Cerebellar nuclear complex (tissue), 1 donor: ENCODE measurements around the gene PLEKHM1.
"Not testable (repeated sequence)": the region's sequence is repeated elsewhere in the genome, so short reads cannot be mapped to it uniquely, and the experiment has no call there.

Source experiments
- DNase-seq, 2 experiments: peaks; one replicate each; lab custom pipeline; 2025; lab: John Stamatoyannopoulos, UW

The PLEKHM1 gene

DNA sequence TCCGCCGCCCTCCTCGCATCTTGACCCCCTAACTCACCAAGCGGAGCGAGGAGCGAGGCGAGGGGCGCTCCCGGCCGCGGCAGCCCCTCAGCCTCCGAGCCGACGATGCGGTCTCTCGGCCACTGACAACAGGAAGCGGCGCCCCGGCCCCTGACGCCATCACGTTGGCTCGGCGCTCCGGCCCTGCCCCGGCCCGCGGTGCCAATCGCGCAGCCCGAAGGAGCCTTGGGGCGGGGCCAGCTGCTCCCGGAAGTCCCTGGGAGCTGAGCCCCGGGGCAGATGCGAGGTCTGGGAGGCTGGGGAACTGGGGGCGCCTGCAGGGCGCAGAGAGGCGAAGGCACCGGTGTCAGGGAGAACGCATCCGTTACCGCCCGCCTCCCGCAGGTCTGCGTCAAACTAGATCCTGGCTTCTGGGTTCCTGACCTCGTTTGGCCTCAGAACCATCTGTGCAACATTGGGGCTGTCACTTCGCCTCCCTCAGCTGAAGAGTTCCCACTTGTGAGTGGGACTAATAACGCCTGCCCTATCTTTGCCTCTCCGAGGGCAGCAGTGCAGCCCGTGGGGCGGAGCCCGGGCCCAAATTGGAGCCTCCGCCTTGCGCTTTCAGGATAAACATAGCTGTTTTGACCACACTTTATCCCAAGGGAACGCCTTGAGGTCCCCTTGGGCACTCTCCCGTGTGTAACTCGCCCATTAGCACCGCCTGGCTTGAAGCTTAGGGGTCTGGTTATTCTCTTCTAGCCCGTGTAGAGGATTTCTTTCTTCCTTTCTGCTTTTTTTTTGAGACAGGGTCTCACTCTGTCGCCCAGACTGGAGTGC, at the start of gene PLEKHM1:
Gene PLEKHM1, minus strand, starts transcription at position 107 of the 819 bp plus-strand sequence. CDS start 8,237 bp downstream, outside the sequence.
- peak in 1 of 2 experiments; percentile 44 for DNase-seq

DNA sequence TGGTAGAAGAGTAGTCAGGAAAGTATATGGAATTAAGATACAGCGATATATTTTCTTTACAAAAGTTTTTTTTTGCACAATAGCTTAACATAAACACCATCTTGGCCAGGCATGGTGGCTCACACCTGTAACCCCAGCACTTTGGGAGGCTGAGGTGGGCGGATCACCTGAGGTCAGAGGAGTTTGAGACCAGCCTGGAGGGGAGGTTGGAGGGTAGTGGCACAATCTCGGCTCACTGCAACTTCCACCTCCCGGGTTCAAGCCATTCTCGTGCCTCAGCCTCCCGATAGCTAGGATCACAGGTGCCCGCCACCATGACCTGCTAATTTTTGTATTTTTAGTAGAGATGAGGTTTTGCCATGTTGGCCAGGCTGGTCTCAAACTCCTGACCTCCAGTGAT, 47.6 kb upstream of the PLEKHM1 start:
- DNase-seq, result not testable (repeated sequence)

DNA sequence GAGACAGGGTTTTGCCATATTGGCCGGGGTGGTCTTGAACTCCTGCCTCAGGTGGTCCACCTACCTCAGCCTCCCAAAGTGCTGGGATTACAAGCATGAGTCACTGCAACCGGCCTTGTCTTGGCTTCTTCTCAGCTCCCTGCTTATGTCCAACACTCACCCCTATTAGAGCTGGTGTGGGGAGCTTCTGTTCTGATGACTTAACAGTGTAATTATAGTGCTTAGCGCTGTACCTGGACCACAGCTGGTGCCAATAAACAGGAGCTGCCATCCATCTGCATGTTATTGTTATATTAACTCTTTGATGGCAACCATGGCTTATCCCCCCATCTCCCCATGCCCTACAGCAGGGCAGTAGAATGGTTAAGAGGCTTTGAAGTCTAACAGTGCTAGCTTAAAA, 15.6 kb upstream of the PLEKHM1 start:
- DNase-seq, result not testable (repeated sequence)

GRCh38 chr17:45505183-45505582, 14.7 kb upstream of the PLEKHM1 start:
- not testable (repeated sequence) for DNase-seq

DNA sequence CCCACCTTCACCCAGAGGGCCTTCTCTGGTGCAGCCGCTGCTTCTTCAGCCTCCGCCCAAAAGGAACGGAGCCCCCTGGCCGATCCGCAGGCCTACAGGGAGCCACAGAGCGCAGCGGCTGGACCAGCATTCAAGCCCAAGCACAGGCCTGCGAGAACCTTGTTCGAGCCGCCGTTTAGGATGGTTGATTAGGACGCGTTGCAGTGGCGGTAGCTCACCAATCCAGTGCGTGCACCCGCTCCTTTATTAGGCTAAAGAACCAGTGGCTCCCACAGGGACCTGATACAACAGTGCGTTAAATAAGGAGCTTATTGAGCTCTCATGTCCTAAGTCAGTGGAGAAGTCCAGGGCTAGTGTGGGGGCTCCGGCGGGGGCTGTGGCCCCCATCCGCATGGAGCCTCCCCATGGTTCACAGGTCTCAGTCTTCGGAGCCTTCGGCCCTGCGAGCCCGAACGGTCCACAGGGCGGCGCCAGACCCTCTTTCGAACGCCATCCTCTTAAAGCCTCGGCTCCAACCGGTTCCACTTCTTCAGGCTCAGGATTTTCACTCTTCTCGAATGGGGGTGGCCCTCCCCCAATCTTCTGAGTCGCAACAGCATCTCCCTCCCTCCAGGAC, 10.7 kb upstream of the PLEKHM1 start:
- not testable (repeated sequence) for DNase-seq

GRCh38 chr17:45500478-45500877, 10.0 kb upstream of the PLEKHM1 start:
- DNase-seq, result not testable (repeated sequence)

GRCh38 chr17:45499208-45499607, 8.7 kb upstream of the PLEKHM1 start:
- not testable (repeated sequence) for DNase-seq

DNA sequence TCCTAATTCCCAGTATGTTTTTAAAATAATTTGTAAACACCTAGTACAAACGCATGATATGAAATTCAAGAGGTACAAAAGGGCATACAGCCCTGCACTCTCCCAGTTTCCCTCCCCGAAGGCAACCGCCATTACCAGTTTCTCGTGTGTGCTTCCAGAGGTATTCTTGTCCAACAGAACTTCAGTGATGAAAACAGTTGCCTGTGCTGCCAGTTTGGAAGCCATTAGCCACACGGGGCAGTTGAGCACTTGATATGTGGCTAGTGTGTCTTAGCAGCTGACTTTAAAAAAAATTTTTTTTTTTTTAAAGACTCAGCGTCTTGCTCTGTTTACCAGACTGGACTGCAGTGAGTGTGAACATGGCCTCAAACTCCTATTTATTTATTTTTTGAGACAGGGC, 7.9 kb upstream of the PLEKHM1 start:
- not testable (repeated sequence) for DNase-seq

GRCh38 chr17:45497449-45497848, 6.9 kb upstream of the PLEKHM1 start:
- not testable (repeated sequence) for DNase-seq

DNA sequence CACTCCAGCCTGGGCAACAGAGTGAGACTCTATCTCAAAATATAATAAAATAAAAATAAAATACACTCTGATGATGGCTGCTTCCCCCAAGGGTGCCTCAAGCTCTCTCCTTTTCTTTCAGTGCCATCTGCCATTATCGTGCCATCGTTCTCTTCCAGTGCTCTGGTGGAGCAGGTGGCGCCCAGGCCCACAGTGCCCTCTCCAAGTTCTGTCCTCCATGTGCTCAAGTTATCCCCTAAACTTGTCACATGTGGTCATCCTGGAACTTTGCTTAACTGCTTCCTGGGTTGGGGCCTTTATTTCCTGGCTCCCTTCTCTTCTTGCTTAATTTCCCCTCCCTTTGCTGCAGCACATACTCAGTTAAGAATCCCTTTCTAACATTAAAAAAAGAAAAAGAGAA, 6.0 kb upstream of the PLEKHM1 start:
- not testable (repeated sequence) for DNase-seq

DNA sequence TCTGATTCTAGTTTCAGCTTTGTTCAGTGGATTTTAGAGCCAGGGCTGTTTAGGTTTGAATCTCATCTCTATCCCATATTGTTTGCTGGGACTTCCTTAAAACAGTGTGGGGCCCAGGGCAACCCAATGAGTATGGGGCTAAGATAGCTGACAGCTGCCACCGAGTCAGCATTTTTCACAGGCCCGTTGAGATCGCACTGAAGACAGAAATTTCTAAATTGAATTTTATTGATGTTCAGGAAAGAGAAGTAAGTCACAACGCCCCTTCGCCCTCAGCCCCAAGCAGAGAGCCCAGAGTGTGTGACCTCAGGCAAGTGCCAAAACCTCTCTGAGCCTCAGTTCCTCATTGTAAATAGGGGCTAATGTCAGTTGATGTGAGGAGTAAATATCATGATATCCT, 4.0 kb upstream of the PLEKHM1 start:
- DNase-seq, result not testable (repeated sequence)

DNA sequence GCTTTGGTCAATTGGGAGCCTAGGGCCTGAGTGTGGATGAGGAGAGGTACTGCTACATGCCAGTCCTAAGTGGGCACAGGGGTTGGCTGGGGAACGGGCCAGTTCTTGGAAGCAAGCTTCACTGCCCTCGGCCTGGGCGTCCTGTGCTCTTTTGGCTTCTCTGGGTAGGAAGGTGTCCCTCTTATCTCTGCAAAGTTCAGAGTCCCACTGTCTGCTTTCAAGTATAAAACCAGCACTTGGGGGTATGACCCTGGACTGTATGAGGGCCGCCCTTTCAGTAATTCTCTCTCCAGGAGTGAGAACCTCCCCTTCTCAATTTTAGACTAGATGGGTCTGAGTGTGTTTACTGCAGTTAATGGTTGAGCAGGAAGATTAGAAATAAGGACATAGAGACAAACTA, 1.6 kb upstream of the PLEKHM1 start:
- not testable (repeated sequence) for DNase-seq

- DNase-seq, result not testable (repeated sequence)
Observed at GRCh38 chr17:45490198-45490597, 323 bp downstream of the PLEKHM1 start.

DNA sequence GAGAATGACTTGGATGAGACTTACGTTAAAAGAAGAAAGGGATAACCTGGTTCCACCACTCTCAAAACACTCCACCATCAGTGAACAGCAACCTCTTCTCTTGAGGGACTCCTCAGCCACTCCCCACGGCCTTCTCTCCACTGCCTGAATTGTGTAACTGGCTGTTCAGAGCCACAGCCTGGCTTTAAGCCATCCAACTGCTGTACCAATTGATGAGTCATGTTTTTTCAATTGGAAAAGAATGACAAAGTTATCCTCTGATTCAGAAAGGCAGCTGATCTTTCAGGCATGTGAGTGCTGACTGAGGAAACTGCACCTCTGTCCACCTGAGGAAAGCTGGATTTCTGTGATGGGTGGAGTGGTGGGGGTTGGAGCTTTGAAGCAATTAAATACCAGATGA, 2.8 kb downstream of the PLEKHM1 start:
- not testable (repeated sequence) for DNase-seq

DNA sequence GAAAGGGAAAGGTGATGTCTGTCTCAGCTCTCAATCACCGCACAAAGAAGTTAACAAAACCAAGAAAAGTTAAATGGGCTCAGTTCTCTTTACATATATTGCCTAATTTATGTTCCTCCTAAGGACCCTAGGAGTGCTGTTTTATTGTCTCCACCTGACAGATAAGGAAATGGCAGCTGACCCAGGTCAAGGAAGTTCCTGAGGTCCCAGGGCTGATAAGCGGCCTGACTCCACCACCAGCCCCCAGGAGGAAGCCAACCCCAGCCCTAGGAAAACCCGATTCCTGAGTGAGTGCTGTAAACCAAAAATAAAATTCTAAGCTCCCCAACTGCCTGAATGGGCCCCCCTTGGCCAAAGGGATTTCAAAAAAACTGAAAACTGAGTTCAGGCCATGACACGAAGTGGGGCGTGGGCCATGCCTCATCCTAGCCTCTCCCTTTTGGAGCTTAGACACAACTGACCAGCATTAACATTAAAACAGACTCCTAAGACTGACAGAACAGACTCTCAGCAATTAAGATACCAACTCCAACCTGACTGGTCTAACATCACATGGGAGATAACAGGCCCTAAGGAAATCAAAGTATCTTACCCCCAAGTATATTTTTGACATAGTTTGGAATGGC, 6.8 kb downstream of the PLEKHM1 start:
- DNase-seq, result not testable (repeated sequence)

DNA sequence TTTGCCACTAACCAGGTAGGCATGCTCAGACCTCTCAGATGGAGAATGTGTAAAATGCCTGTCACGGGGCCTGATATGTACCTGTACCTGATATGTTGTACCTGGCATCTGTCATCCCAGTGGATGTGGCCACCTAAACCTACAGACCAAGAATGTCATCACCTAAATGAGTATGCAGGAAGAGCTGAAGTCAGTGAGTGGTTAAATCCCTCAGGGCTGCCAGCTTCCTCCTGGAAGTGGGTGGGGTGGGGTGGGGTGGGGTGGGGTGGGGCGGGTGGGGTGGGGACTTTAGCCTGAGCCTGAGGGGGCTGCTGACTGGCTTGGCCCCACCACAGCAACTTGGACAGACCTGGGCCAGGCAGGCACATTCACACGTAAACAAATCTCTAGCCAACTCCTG, 7.3 kb downstream of the PLEKHM1 start:
- DNase-seq, result not testable (repeated sequence)

- DNase-seq, result not testable (repeated sequence)
Observed at GRCh38 chr17:45482317-45482716, 8.2 kb downstream of the PLEKHM1 start.

GRCh38 chr17:45475436-45475835, 15.1 kb downstream of the PLEKHM1 start:
- DNase-seq, result not testable (repeated sequence)

DNA sequence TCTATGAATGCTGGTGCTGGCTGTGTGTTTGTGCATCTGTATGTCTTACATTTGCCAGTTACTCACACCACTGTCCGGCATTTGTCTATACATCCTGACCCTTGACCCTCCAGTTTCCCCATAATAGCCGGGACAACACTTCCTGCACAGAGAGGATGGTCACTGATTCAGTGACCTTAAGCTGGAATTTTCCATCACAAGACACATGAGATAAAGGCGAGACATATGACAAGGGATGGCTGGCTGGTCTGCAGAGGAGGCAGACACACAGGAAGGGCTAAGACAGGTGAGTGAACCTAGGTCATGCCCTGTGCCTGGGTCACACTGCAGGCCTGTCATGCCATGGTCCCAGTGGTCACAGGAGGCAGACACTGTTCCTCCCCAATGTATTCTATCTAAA, 18.3 kb downstream of the PLEKHM1 start:
- DNase-seq, result not testable (repeated sequence)

GRCh38 chr17:45469204-45469563, 21.3 kb downstream of the PLEKHM1 start:
- DNase-seq, result not testable (repeated sequence)

- DNase-seq, result not testable (repeated sequence)
Observed at GRCh38 chr17:45468293-45469203, 22.0 kb downstream of the PLEKHM1 start.
